COLO668 (cell line): Measurements from ENCODE around the gene ADAM19.
"Not testable (repeated sequence)": the region's sequence is repeated elsewhere in the genome, so short reads cannot be mapped to it uniquely, and the experiment has no call there.

Experiments
- DNase-seq: peaks from one replicate; lab custom pipeline; 2025; ENCODE audit not compliant: unreplicated experiment; lab: John Stamatoyannopoulos, UW

Gene ADAM19

GRCh38 chr5:157486861-157487260 lies 88.7 kb downstream of the ADAM19 start:
- no peak for DNase-seq

- no peak for DNase-seq
These were observed 89.3 kb downstream of the ADAM19 start for GRCh38 chr5:157486221-157486681.

GRCh38 chr5:157485811-157486210 lies 89.8 kb downstream of the ADAM19 start:
- no peak for DNase-seq

GRCh38 chr5:157485340-157485739 lies 90.2 kb downstream of the ADAM19 start:
- no peak for DNase-seq

- no peak for DNase-seq
These were observed 90.8 kb downstream of the ADAM19 start for GRCh38 chr5:157484768-157485167.

- not testable (repeated sequence) for DNase-seq
These were observed 92.9 kb downstream of the ADAM19 start for GRCh38 chr5:157482702-157483101.

GRCh38 chr5:157481666-157482065 lies 93.9 kb downstream of the ADAM19 start:
- no peak for DNase-seq

- no peak for DNase-seq
These were observed 94.3 kb downstream of the ADAM19 start for GRCh38 chr5:157481265-157481664.

GRCh38 chr5:157479612-157480510 lies 95.7 kb downstream of the ADAM19 start:
- no peak for DNase-seq

- no peak for DNase-seq
These were observed 96.4 kb downstream of the ADAM19 start for GRCh38 chr5:157479166-157479565.

GRCh38 chr5:157478726-157479125 lies 96.8 kb downstream of the ADAM19 start:
- DNase-seq = no peak

- DNase-seq = no peak
These were observed 97.6 kb downstream of the ADAM19 start for GRCh38 chr5:157477814-157478494.

- peak; percentile 21 for DNase-seq
These were observed 98.7 kb downstream of the ADAM19 start for GRCh38 chr5:157476702-157477408.

- no peak for DNase-seq
These were observed 100.1 kb downstream of the ADAM19 start for GRCh38 chr5:157475432-157475831.

GRCh38 chr5:157473383-157474320 lies 101.9 kb downstream of the ADAM19 start:
- no peak for DNase-seq

GRCh38 chr5:157471709-157472108 lies 103.9 kb downstream of the ADAM19 start:
- DNase-seq = no peak

- DNase-seq = no peak
These were observed 104.9 kb downstream of the ADAM19 start for GRCh38 chr5:157470631-157471030.

- no peak for DNase-seq
These were observed 105.9 kb downstream of the ADAM19 start for GRCh38 chr5:157469687-157470086.

GRCh38 chr5:157469073-157469472 lies 106.5 kb downstream of the ADAM19 start:
- no peak for DNase-seq

- DNase-seq = no peak
These were observed 107.1 kb downstream of the ADAM19 start for GRCh38 chr5:157468293-157468965.
